Hepatocyte (in vitro differentiated cells): Measurements from ENCODE around the gene GRK4. TPM values are rescaled to one million over a fixed set of nuclear protein-coding genes. Genes with fewer than 3 reads are reported as not detected.
"Not testable (repeated sequence)": the region's sequence is repeated elsewhere in the genome, so short reads cannot be mapped to it uniquely, and the experiment has no call there.

Experiments used
- DNase-seq: peaks from one replicate; pipeline ENCODE4 v3.0.0-alpha.2; 2016; ENCODE audit warnings: low spot score
- H2AFZ ChIP-seq: fragments of 200-600 bp; sonication (generic); 2 replicates; pipeline ENCODE4 v1.6.0; 2016; ENCODE audit warnings: antibody characterized with exemption, mild to moderate bottlenecking
- H3K27ac ChIP-seq: fragments of 200-600 bp; sonication (generic); 2 replicates; pipeline ENCODE4 v1.5.1; 2016; ENCODE audit warnings: mild to moderate bottlenecking
- H3K27me3 ChIP-seq: fragments of 200-600 bp; sonication (generic); 2 replicates; pipeline ENCODE4 v1.6.1; 2016
- H3K36me3 ChIP-seq: fragments of 200-600 bp; sonication (generic); replicated peaks from 2 replicates; pipeline ENCODE4 v1.5.1; 2016; ENCODE audit warnings: low read depth; ENCODE audit not compliant: insufficient read depth
- H3K4me1 ChIP-seq: fragments of 200-600 bp; sonication (generic); 2 replicates; pipeline ENCODE4 v1.5.1; 2016; ENCODE audit warnings: mild to moderate bottlenecking, moderate library complexity; ENCODE audit not compliant: insufficient read depth
- H3K4me2 ChIP-seq: fragments of 200-600 bp; sonication (generic); 2 replicates; pipeline ENCODE4 v1.6.0; 2016
- H3K4me3 ChIP-seq: fragments of 200-600 bp; sonication (generic); 2 replicates; pipeline ENCODE4 v1.5.1; 2016; ENCODE audit warnings: mild to moderate bottlenecking
- H3K79me2 ChIP-seq: fragments of 200-600 bp; sonication (generic); 2 replicates; pipeline ENCODE4 v1.6.0; 2017; ENCODE audit warnings: mild to moderate bottlenecking
- H3K9me2 ChIP-seq: fragments of 200-600 bp; sonication (generic); replicated peaks from 2 replicates; pipeline ENCODE4 v1.6.0; 2017; ENCODE audit warnings: mild to moderate bottlenecking; ENCODE audit not compliant: insufficient read depth
- H3K9me3 ChIP-seq: fragments of 200-600 bp; sonication (generic); 2 replicates; pipeline ENCODE4 v1.5.1; 2016; ENCODE audit warnings: low read depth, mild to moderate bottlenecking
- H4K20me1 ChIP-seq: fragments of 200-600 bp; sonication (generic); 2 replicates; pipeline ENCODE4 v1.6.0; 2016; ENCODE audit warnings: mild to moderate bottlenecking; ENCODE audit not compliant: insufficient read depth, poor library complexity, severe bottlenecking
- CTCF ChIP-seq: fragments of 200-600 bp; sonication (generic); IDR thresholded peaks from 2 replicates; pipeline ENCODE4 v1.5.1; 2016; ENCODE audit warnings: antibody characterized with exemption, mild to moderate bottlenecking; ENCODE audit not compliant: poor library complexity
- EZH2 ChIP-seq: fragments of 200-600 bp; sonication (generic); IDR thresholded peaks from 2 replicates; pipeline ENCODE4 v1.6.1; 2016; ENCODE audit warnings: antibody characterized with exemption, mild to moderate bottlenecking, borderline replicate concordance
- EZH2phosphoT487 ChIP-seq: fragments of 200-600 bp; sonication (generic); IDR thresholded peaks from one replicate; pipeline ENCODE4 v1.6.1; 2018; ENCODE audit warnings: antibody characterized with exemption, mild to moderate bottlenecking, low read depth, moderate library complexity; ENCODE audit not compliant: unreplicated experiment, severe bottlenecking
- WGBS: methylation state at CpG from one replicate; pipeline ENCODE4 v1.1.6; 2016; ENCODE audit warnings: low lambda C conversion rate; ENCODE audit errors: missing lambda C conversion rate; 5-methylcytosine and 5-hydroxymethylcytosine counted together
- polyA plus RNA-seq: library from polyadenylated mRNA; unstranded; fragments of >200 nt; fragmentation: Nextera tagmentation; extraction: Ambion mirVana; gene quantifications from 2 replicates; pipeline ENCODE4 v1.2.1, GENCODE V29; 2016
- total RNA-seq: library from RNA; depleted of rRNA; stranded (reverse); fragments of >200 nt; gene quantifications from 2 replicates; pipeline ENCODE4 v1.2.3, GENCODE V29; 2014

GRK4 gene
- total and polyA plus RNA-seq, 2 experiments from 2014 or later = 4.9 to 6.1 TPM

- Histone ChIP-seq H4K20me1 (peaks cover 8% of the 10 kb centered on the region), H3K4me3 (no peak overlapping the region), H3K4me1 (peaks cover 22% of the 10 kb centered on the region), H3K79me2 (peaks cover 67% of the 10 kb centered on the region), H3K4me2 (peak overlapping the region; percentile 44), H3K27ac (peak overlapping the region; percentile 30), H2AFZ (no peak overlapping the region), H3K9me2 (no peaks in the 10 kb centered on the region), H3K36me3 (no peaks in the 10 kb centered on the region), H3K9me3 (no peaks in the 10 kb centered on the region), H3K27me3 (no peaks in the 10 kb centered on the region)
- 69% methylated on average over 9 of the region's 9 CpGs for WGBS
- no peak for DNase-seq
- no peak for TF ChIP-seq EZH2phosphoT487
- no peak for TF ChIP-seq CTCF
- TF ChIP-seq EZH2 = no peak
Observed at GRCh38 chr4:2958446-2958845, 4.9 kb upstream of the GRK4 start.

- not testable (repeated sequence) for H3K4me3 ChIP-seq, H3K36me3 ChIP-seq, H3K27me3 ChIP-seq, DNase-seq, H3K9me2 ChIP-seq, H3K9me3 ChIP-seq, H3K27ac ChIP-seq, H4K20me1 ChIP-seq, H3K4me2 ChIP-seq, H2AFZ ChIP-seq
- Histone ChIP-seq H3K79me2 (peaks cover 76% of the 10 kb centered on the region), H3K4me1 (peaks cover 22% of the 10 kb centered on the region)
- WGBS = 93% methylated on average over 4 of the region's 4 CpGs
Observed at GRCh38 chr4:2960450-2960849, 2.9 kb upstream of the GRK4 start.

GRCh38 chr4:2961421-2961810 is 2.0 kb upstream of the GRK4 start:
- H3K4me3 ChIP-seq = no peak overlapping the region
- peaks cover 22% of the 10 kb centered on the region for H3K4me1 ChIP-seq
- H3K36me3 ChIP-seq = no peaks in the 10 kb centered on the region
- H3K79me2 ChIP-seq = peaks cover 68% of the 10 kb centered on the region
- 68% methylated on average over 8 of the region's 8 CpGs for WGBS
- TF ChIP-seq EZH2 (no peak), CTCF (no peak), EZH2phosphoT487 (no peak)
- H3K27ac ChIP-seq = no peak overlapping the region
- DNase-seq = no peak
- no peaks in the 10 kb centered on the region for H3K9me3 ChIP-seq
- H2AFZ ChIP-seq = no peak overlapping the region
- no peaks in the 10 kb centered on the region for H3K9me2 ChIP-seq
- peaks cover 8% of the 10 kb centered on the region for H4K20me1 ChIP-seq
- no peaks in the 10 kb centered on the region for H3K27me3 ChIP-seq
- peak overlapping the region; percentile 88 for H3K4me2 ChIP-seq

GRCh38 chr4:2961811-2962441 is 1.4 kb upstream of the GRK4 start:
- Histone ChIP-seq H3K4me1 (peaks cover 22% of the 10 kb centered on the region), H3K4me2 (peak overlapping the region; percentile 88), H3K79me2 (peaks cover 63% of the 10 kb centered on the region), H2AFZ (no peak overlapping the region), H4K20me1 (peaks cover 8% of the 10 kb centered on the region), H3K27me3 (no peaks in the 10 kb centered on the region), H3K9me3 (no peaks in the 10 kb centered on the region), H3K9me2 (no peaks in the 10 kb centered on the region), H3K4me3 (peak overlapping the region; percentile 63), H3K27ac (peak overlapping the region; percentile 91), H3K36me3 (no peaks in the 10 kb centered on the region)
- DNase-seq = no peak
- TF ChIP-seq EZH2 = no peak
- TF ChIP-seq CTCF = no peak
- no peak for TF ChIP-seq EZH2phosphoT487
- 55% methylated on average over 14 of the region's 14 CpGs for WGBS
